ENCODE data around the gene ZNF346.
A peak's percentile ranks its signal among the peaks of the same experiment; 100 is the strongest.
"Not testable (repeated sequence)": the region's sequence is repeated elsewhere in the genome, so short reads cannot be mapped to it uniquely, and the experiment has no call there.

Gene ZNF346

GRCh38 chr5:177008716-177009115, 13.8 kb upstream of the ZNF346 start:
- no peak for DNase-seq (ENCODE audit: low read depth)

GRCh38 chr5:177010153-177010552, 12.3 kb upstream of the ZNF346 start:
- DNase-seq (ENCODE audit: low read depth): no peak

- no peak for DNase-seq (ENCODE audit: low read depth)
Measured at GRCh38 chr5:177015156-177015555, 7.3 kb upstream of the ZNF346 start.

GRCh38 chr5:177018341-177018740, 4.2 kb upstream of the ZNF346 start:
- no peak for DNase-seq (ENCODE audit: low read depth)

- no peak for DNase-seq (ENCODE audit: low read depth)
Measured at GRCh38 chr5:177020033-177020432, 2.5 kb upstream of the ZNF346 start.

GRCh38 chr5:177023303-177023664, 788 bp downstream of the ZNF346 start:
- peak; percentile 3 for DNase-seq (ENCODE audit: low read depth)

GRCh38 chr5:177024559-177024958, 2.1 kb downstream of the ZNF346 start:
- no peak for DNase-seq (ENCODE audit: low read depth)

GRCh38 chr5:177025101-177025601, 2.7 kb downstream of the ZNF346 start:
- DNase-seq (ENCODE audit: low read depth): no peak

- no peak for DNase-seq (ENCODE audit: low read depth)
Measured at GRCh38 chr5:177027665-177028064, 5.2 kb downstream of the ZNF346 start.

- no peak for DNase-seq (ENCODE audit: low read depth)
Measured at GRCh38 chr5:177029498-177029897, 7.0 kb downstream of the ZNF346 start.

- no peak for DNase-seq (ENCODE audit: low read depth)
Measured at GRCh38 chr5:177035976-177036375, 13.5 kb downstream of the ZNF346 start.

GRCh38 chr5:177036443-177036842, 13.9 kb downstream of the ZNF346 start:
- no peak for DNase-seq (ENCODE audit: low read depth)

- no peak for DNase-seq (ENCODE audit: low read depth)
Measured at GRCh38 chr5:177036921-177037320, 14.4 kb downstream of the ZNF346 start.

GRCh38 chr5:177040814-177041420, 18.4 kb downstream of the ZNF346 start:
- DNase-seq (ENCODE audit: low read depth): no peak

- DNase-seq (ENCODE audit: low read depth): no peak
Measured at GRCh38 chr5:177041936-177042335, 19.4 kb downstream of the ZNF346 start.

- DNase-seq (ENCODE audit: low read depth): no peak
Measured at GRCh38 chr5:177043114-177043513, 20.6 kb downstream of the ZNF346 start.

GRCh38 chr5:177043958-177044357, 21.5 kb downstream of the ZNF346 start:
- no peak for DNase-seq (ENCODE audit: low read depth)

- DNase-seq (ENCODE audit: low read depth): no peak
Measured at GRCh38 chr5:177044641-177045040, 22.1 kb downstream of the ZNF346 start.

- DNase-seq (ENCODE audit: low read depth): no peak
Measured at GRCh38 chr5:177045631-177046030, 23.1 kb downstream of the ZNF346 start.

GRCh38 chr5:177048531-177048930, 26.0 kb downstream of the ZNF346 start:
- DNase-seq (ENCODE audit: low read depth): not testable (repeated sequence)

GRCh38 chr5:177049285-177049684, 26.8 kb downstream of the ZNF346 start:
- no peak for DNase-seq (ENCODE audit: low read depth)

- DNase-seq (ENCODE audit: low read depth): no peak
Measured at GRCh38 chr5:177064500-177065277, 42.2 kb downstream of the ZNF346 start.

GRCh38 chr5:177065491-177065890, 43.0 kb downstream of the ZNF346 start:
- DNase-seq (ENCODE audit: low read depth): no peak

GRCh38 chr5:177066224-177066623, 43.7 kb downstream of the ZNF346 start:
- no peak for DNase-seq (ENCODE audit: low read depth)
